NAMALWA (cell line): ENCODE data around the gene POTEC.
"Not testable (repeated sequence)": the region's sequence is repeated elsewhere in the genome, so short reads cannot be mapped to it uniquely, and the experiment has no call there.

ENCODE experiments used
- DNase-seq: peaks from one replicate; pipeline ENCODE4 v3.0.0-alpha.2; 2015; ENCODE audit warnings: low spot score

The POTEC gene

GRCh38 chr18:14543446-14543964 is at the start of gene POTEC:
Gene POTEC, minus strand, starts transcription at chr18:14543600. Its CDS starts 454 bp downstream, at chr18:14543146.
- DNase-seq, result not testable (repeated sequence)

GRCh38 chr18:14577971-14578370 is 34.6 kb upstream of the POTEC start:
- no peak for DNase-seq

GRCh38 chr18:14559502-14559901 is 16.1 kb upstream of the POTEC start:
- not testable (repeated sequence) for DNase-seq

GRCh38 chr18:14531659-14532058 is 11.7 kb downstream of the POTEC start:
- not testable (repeated sequence) for DNase-seq

GRCh38 chr18:14510707-14511106 is 32.7 kb downstream of the POTEC start:
- not testable (repeated sequence) for DNase-seq

- not testable (repeated sequence) for DNase-seq
These were observed 39.7 kb downstream of the POTEC start for GRCh38 chr18:14503691-14504090.

- not testable (repeated sequence) for DNase-seq
These were observed 41.5 kb downstream of the POTEC start for GRCh38 chr18:14501894-14502293.

GRCh38 chr18:14489256-14490014 is 54.0 kb downstream of the POTEC start:
- not testable (repeated sequence) for DNase-seq

GRCh38 chr18:14488789-14489188 is 54.6 kb downstream of the POTEC start:
- DNase-seq, result not testable (repeated sequence)

- not testable (repeated sequence) for DNase-seq
These were observed 56.3 kb downstream of the POTEC start for GRCh38 chr18:14486926-14487580.

- not testable (repeated sequence) for DNase-seq
These were observed 64.3 kb downstream of the POTEC start for GRCh38 chr18:14479076-14479475.

GRCh38 chr18:14475520-14475919 is 67.9 kb downstream of the POTEC start:
- DNase-seq, result not testable (repeated sequence)

- DNase-seq, result not testable (repeated sequence)
These were observed 68.6 kb downstream of the POTEC start for GRCh38 chr18:14474752-14475151.

- not testable (repeated sequence) for DNase-seq
These were observed 69.2 kb downstream of the POTEC start for GRCh38 chr18:14474007-14474720.

- DNase-seq, result not testable (repeated sequence)
These were observed 70.0 kb downstream of the POTEC start for GRCh38 chr18:14473250-14474006.

GRCh38 chr18:14471286-14471685 is 72.1 kb downstream of the POTEC start:
- not testable (repeated sequence) for DNase-seq

GRCh38 chr18:14470446-14470845 is 73.0 kb downstream of the POTEC start:
- not testable (repeated sequence) for DNase-seq

- DNase-seq, result not testable (repeated sequence)
These were observed 73.4 kb downstream of the POTEC start for GRCh38 chr18:14470046-14470445.

GRCh38 chr18:14465989-14466388 is 77.4 kb downstream of the POTEC start:
- DNase-seq, result not testable (repeated sequence)
